Measurements from ENCODE around the gene GPR26.

The GPR26 gene

DNA sequence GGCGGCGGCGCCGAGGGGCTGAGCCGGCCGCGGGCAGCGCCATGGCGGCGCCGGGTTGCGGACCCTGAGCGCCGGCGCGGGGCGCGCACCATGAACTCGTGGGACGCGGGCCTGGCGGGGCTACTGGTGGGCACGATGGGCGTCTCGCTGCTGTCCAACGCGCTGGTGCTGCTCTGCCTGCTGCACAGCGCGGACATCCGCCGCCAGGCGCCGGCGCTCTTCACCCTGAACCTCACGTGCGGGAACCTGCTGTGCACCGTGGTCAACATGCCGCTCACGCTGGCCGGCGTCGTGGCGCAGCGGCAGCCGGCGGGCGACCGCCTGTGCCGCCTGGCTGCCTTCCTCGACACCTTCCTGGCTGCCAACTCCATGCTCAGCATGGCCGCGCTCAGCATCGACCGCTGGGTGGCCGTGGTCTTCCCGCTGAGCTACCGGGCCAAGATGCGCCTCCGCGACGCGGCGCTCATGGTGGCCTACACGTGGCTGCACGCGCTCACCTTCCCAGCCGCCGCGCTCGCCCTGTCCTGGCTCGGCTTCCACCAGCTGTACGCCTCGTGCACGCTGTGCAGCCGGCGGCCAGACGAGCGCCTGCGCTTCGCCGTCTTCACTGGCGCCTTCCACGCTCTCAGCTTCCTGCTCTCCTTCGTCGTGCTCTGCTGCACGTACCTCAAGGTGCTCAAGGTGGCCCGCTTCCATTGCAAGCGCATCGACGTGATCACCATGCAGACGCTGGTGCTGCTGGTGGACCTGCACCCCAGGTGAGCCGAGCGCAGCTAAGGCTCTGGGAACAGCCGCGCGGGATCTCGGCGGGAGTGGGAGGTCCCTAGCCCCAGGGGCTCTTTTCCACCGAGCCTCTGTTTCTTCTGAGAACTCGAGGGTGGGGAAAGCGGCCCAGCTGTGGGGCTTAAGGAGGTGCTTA lies at the start of gene GPR26:
Gene GPR26, plus strand, starts transcription at position 38 of the 919 bp plus-strand sequence. Its CDS starts 53 bp downstream, at position 91.
- no peak for DNase-seq

GRCh38 chr10:123618224-123618623 lies 47.9 kb upstream of the GPR26 start:
- DNase-seq = no peak

DNA sequence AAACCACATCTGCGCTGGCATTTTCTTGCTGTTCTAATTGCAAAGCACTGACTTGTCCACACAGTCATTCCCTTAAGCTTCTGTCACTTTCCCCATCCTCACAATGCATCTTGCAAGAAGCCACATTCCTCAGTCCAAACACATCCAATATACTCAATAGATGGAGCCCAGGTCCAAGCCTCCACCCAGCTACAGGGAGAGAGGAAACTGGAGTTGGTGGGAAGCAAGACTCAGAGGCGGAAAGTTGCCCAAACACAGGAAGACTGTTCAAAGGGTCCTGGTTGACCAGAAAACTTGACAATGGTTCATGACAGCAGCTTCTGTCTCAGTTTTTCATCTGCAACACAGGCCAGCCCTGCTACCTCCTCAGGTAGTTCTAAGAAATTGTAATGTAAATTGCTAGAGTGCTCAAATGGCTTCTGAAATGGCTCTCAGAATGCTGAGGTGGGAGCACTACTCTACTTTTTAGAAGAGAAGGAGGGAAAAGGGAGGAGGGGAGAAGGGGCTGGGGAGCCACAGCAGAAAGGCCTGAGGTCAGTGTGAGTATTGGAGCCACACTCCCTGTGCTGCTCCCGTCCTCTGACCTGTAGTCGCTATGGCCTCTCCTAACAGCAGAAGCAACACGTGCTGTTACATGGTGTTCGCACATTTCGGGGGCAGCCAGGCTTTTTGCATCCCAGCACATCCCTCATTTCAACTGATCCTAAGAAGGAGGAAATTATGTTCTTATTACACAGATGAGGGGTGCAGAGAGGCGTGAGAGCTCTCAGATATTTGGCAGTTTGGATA lies 46.9 kb upstream of the GPR26 start:
- DNase-seq = no peak

DNA sequence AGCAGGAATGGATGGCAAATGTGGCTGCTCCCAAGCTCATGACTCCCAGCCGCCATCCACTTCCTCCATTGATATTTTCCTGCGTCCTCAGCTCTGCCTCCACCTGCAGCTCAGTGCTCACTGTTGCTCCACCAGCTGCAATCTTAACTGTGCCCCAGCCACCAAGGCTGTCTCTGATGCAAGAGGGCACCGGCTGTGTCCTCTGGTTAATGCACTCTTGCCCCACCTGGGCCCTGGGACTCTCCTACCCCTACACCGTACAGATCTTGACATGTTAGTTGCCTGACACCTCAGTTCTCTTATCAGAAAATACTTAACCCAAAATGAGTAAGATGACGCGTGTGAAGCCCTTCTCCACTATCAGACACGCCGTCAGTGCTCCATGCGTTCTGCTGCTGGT lies 45.5 kb upstream of the GPR26 start:
- no peak for DNase-seq

DNA sequence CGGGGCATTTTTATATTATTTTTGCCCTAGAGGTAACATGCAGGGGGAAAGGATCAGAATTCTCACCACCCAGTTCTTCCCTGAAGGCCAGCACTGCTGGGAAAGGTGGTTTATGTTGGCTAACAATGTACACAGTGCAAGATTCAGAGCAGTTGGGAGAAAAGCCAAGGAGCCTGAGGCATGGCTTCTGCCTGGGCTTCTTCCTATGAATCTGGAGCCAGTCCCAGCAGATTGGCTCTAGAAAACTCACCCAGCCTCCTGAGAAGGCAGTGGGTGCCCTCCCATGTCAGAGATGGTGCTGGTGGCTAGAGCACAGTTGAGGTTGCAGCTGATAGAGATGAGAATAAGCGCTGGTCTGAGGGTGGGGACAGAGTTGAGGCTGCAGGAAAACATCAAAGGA lies 44.7 kb upstream of the GPR26 start:
- DNase-seq = no peak

- DNase-seq = no peak
These were observed 44.2 kb upstream of the GPR26 start for GRCh38 chr10:123621916-123622315.

- DNase-seq = no peak
These were observed 43.8 kb upstream of the GPR26 start for GRCh38 chr10:123622381-123622780.

GRCh38 chr10:123624086-123624485 lies 42.1 kb upstream of the GPR26 start:
- no peak for DNase-seq

- no peak for DNase-seq
These were observed 33.0 kb upstream of the GPR26 start for GRCh38 chr10:123633106-123633505.

- no peak for DNase-seq
These were observed 32.5 kb upstream of the GPR26 start for GRCh38 chr10:123633636-123634035.

DNA sequence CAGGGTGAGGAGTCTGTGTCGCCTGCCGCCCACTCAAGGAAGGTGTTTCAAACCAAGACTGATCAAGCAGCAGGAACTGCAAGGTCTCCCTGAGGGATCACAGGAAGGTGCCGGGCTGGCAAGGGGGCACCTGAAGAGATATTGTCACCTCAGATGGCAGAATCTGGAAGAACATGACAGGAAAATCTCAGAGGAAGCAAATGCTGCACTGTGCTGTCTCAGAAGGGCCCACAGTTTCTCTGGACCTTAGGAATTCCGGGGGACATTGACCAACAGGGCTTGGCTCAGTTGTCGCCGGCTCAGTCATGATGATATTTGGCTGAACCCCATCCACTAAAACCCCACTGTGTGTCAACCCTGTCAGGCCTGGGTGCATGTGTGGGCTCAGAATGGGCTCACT lies 31.9 kb upstream of the GPR26 start:
- DNase-seq = no peak

DNA sequence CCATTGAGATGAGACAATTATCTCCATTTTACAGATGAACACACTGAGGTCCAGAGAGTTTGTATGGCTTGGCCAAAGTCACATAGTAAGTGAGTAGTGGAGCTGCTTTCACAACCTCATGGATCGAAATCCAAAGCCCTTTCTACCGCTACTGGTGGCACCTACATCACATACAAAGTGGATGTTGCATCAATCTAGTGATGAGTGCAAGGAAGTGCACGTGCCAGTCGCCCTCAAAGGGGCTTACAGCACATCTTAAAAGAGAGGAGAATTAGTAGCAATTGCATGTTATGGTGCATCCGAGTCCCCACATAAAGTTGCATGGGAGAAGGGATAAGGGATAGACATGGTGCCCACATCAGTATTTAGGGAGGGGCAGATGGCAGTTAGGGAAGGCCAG lies 31.0 kb upstream of the GPR26 start:
- DNase-seq = no peak

DNA sequence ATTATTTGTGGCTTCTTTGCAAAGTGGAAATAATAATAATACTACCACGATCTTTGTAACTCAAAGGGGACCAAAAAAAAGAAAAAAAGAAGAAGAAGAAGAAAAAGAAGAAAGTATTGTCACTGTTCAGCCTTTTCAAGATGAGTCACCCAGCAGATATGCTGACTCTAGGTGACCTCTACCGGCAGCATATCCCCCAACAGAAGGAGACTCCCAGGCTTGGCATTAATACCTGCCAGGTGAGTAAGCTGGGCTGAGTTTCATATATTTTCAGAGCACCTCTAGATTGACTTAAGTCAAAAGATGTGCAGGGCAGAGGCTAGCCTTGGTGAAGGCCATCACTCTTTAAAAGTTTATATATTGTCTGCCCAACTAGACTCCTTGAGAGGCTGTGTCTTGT lies 30.4 kb upstream of the GPR26 start:
- DNase-seq = no peak

DNA sequence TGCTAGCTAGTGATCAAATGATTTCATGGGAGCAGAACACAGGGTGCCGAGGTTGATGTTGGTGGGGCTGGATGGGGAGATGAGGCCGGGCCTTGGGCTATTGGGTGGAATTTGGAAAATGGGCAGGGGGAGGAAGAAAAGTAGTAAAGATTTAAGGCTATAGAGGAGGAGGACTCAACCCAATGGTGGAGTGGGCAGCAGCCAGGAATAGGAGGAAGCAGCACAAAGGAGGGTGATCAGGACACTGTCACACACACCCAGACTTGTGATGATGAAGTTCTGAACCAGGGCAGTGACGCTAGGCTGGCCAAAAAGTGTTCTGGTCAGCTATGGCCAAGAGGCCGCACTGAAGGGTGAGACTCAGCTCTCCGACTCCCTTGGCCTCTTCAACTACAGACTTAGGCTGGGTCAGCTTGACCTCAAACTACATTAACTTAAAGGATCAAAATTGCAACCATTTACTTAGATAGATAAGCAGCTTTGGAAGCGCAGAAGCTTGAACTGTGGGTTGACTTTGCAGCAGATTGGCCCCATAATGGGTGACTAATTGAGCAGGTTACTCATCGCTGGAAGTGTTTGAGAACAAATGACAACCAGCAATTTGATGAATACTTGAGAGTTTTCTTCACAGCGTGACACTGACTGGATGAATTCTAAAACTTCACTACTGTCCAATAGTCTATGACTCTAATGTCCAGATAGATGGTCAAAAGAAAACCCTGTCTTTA lies 29.4 kb upstream of the GPR26 start:
- no peak for DNase-seq

DNA sequence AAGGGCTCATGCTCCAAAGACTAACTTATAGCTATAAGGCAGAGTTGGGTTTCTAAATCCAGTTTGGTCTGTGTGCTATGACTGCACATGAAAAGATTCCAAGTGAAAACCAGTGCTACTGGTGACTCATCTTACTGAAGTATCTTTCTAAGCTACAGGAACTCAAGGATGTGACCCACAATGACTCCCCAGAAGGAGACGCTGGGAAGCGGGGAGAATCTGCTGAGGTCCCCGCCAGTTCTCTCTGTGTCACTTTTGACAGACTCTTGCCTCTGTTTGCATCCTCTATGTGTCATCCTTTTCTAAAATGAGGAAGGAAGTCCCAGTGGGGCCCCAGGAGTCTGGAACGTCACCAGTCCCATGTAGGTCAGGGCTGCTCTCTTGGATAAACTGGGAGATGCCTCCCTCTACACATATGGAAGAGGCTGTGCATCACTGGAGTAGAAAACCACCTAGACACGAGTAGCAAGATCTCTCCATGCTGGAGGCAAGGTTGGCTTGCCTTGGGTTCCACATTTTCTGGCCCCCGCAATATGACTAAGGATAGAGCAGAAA lies 28.8 kb upstream of the GPR26 start:
- no peak for DNase-seq

GRCh38 chr10:123639131-123639530 lies 27.0 kb upstream of the GPR26 start:
- DNase-seq = no peak

DNA sequence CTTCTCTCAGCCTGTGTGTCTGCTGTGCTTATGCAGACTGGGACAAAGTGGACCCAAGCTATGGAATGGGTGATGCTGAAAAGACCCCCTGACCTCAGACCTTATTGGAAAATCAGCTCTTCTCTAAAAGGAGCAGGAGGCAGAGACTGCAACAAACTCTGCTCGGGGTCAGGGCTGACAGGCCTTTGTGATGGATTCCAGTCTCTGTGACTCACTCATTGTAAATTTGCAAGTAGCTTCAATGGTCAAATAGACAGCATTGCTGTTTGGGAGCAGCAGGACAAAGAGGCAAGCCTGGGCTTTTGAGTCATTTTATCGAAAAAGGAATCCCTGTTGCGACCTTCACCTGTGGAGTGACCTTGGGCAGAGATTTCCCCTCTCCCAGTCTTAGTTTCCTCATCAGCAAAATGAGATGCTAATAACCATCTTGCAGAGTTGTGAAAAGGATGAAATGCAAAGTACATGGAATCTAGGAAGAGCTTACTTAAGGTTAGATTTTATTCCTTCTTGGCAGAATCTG lies 26.1 kb upstream of the GPR26 start:
- DNase-seq = no peak

DNA sequence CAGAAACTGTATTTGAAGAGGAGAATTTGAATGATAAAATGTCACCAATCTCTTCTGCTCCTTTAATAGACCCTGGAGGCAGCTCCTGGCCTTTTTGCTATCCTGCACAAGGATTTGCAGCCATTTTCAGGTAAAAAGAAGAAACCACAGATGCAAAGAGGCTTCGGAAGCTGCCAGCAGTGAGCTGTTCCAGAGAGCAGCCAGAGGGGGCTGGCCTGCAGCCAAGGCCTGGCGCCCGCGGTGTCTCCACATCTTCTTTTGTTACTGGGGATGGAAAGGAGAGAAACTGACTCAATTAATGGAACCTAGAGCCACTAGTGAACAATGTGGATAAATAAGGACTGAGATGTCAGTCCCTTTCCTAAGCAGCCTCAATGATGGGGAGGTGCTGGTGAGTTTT lies 23.9 kb upstream of the GPR26 start:
- peak; percentile 15 for DNase-seq

GRCh38 chr10:123642697-123643096 lies 23.5 kb upstream of the GPR26 start:
- no peak for DNase-seq

DNA sequence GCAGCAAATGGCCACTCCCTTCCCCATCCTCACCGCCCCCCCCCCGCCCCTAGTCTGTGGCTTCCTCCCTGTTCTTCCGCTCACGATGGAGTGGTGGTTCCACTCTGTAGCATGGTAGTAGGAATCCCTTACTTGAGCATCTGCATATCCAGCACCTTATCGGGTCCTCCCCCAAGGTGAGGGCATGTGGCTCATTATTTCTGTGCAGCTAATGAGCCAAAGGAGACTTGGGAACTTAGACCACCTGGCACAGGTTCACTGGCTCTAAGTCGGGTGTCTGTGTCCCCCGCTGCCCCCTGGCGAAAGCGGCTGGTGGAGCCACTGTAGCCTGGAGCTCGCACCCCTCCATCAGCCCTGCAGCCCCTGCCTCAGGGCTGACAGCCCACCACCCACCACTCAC lies 22.8 kb upstream of the GPR26 start:
- no peak for DNase-seq

- DNase-seq = no peak
These were observed 21.1 kb upstream of the GPR26 start for GRCh38 chr10:123645016-123645415.

- DNase-seq = no peak
These were observed 20.5 kb upstream of the GPR26 start for GRCh38 chr10:123645615-123646014.

DNA sequence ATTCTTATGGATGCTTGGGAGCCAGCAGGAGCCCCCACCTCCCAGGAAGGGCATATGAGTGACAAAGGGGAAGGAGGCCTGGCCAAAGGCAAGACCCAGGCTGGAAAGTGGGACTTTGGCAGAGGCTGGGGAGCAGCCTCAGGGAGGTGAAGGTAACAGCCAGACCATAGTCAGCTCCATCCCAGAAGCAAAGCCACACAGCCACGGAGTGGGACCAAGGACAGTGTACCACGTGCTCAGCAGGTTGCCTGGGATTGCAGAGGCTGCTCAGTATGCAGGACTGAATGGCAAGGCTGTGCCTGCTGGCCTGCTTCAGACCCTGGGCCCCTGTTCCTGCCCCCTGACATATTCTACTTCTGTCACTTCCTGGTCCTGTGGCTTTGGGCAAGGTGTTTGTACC lies 17.6 kb upstream of the GPR26 start:
- no peak for DNase-seq

Measured in RPMI8226 (cell line).